ENCODE measurements around the gene LIX1L.

Gene LIX1L

GRCh38 chr1:145985129-145985501 lies 27.3 kb upstream of the LIX1L start:
- no peak for DNase-seq

- no peak for DNase-seq
These were observed 26.4 kb upstream of the LIX1L start for GRCh38 chr1:145983960-145984830.

- DNase-seq: no peak
These were observed 25.4 kb upstream of the LIX1L start for GRCh38 chr1:145983206-145983675.

- DNase-seq: no peak
These were observed 24.4 kb upstream of the LIX1L start for GRCh38 chr1:145982010-145982723.

- no peak for DNase-seq
These were observed 22.7 kb upstream of the LIX1L start for GRCh38 chr1:145980457-145980994.

- DNase-seq: no peak
These were observed 22.1 kb upstream of the LIX1L start for GRCh38 chr1:145979746-145980456.

- peak; percentile 69 for DNase-seq
These were observed 21.3 kb upstream of the LIX1L start for GRCh38 chr1:145978854-145979745.

- no peak for DNase-seq
These were observed 20.6 kb upstream of the LIX1L start for GRCh38 chr1:145978471-145978853.

- peak; percentile 66 for DNase-seq
These were observed 20.0 kb upstream of the LIX1L start for GRCh38 chr1:145977486-145978470.

- no peak for DNase-seq
These were observed 19.2 kb upstream of the LIX1L start for GRCh38 chr1:145977016-145977415.

- DNase-seq: no peak
These were observed 17.4 kb upstream of the LIX1L start for GRCh38 chr1:145975216-145975615.

- DNase-seq: no peak
These were observed 16.9 kb upstream of the LIX1L start for GRCh38 chr1:145974721-145975120.

GRCh38 chr1:145972580-145972979 lies 14.8 kb upstream of the LIX1L start:
- no peak for DNase-seq

GRCh38 chr1:145967288-145967687 lies 9.5 kb upstream of the LIX1L start:
- no peak for DNase-seq

- DNase-seq: no peak
These were observed 7.4 kb upstream of the LIX1L start for GRCh38 chr1:145965119-145965744.

- DNase-seq: peak; percentile 87
These were observed 6.7 kb upstream of the LIX1L start, which contains the start of the genes ANKRD34A and POLR3GL for GRCh38 chr1:145964328-145965118. ANKRD34A (minus strand) TSS chr1:145964575; CDS start chr1:145961759, 2,816 bp downstream. POLR3GL (plus strand) TSS chr1:145964690; CDS start chr1:145974866, 10,176 bp downstream.

GRCh38 chr1:145963265-145964019 lies 5.6 kb upstream of the LIX1L start:
- no peak for DNase-seq
